ENCODE measurements around the gene GLT8D1. TPM values are rescaled to one million over a fixed set of nuclear protein-coding genes. Genes with fewer than 3 reads are reported as not detected.

Gene GLT8D1
- total and polyA plus RNA-seq, 9 of the 15 experiments (the other 6 are each of a cell fraction or from before 2014, with no cell fraction given), result 14.1 to 65.9 (median 33.7) TPM

- TF ChIP-seq SMAD3 (CRISPR knock-in tag; conservative IDR thresholded peaks at IDR 0.05) (no peak; the same call in 1 of the 2 replicates), FOXA3 (CRISPR knock-in tag; conservative IDR thresholded peaks at IDR 0.05 in 1 of 2, IDR thresholded peaks at IDR 0.05 in 1 of 2) (no peak), CREB3L1 (IDR thresholded peaks at IDR 0.05; ENCODE audit: borderline replicate concordance, low read depth) (peak; percentile 91; the same call in 1 of the 2 replicates), SREBF1 (IDR thresholded peaks at IDR 0.05; ENCODE audit: borderline replicate concordance, low read depth, low read length) (no peak), PHB2 (IDR thresholded peaks at IDR 0.05; ENCODE audit: low read depth) (no peak), PBX2 (CRISPR knock-in tag; IDR thresholded peaks at IDR 0.05; ENCODE audit: low read depth) (no peak), PBX2 (tag; conservative IDR thresholded peaks at IDR 0.05; ENCODE audit: low read depth) (no peak), CBX8 (IDR thresholded peaks at IDR 0.05; ENCODE audit: borderline replicate concordance, extremely low read depth, low read depth, low read length, poor library complexity, severe bottlenecking) (no peak), ZNF124 (CRISPR knock-in tag; IDR thresholded peaks at IDR 0.05) (no peak), ADNP (tag; IDR thresholded peaks at IDR 0.05) (no peak), MAFF (IDR thresholded peaks at IDR 0.05; ENCODE audit: low read length) (no peak), SRSF7 (optimal IDR thresholded peaks at IDR 0.05; ENCODE audit: low read depth, low read length) (no peak), ZNF280A (IDR thresholded peaks at IDR 0.05; ENCODE audit: low read depth, partially characterized antibody) (no peak), ZNF398 (CRISPR knock-in tag; IDR thresholded peaks at IDR 0.05) (no peak), SMARCC2 (IDR thresholded peaks at IDR 0.05; ENCODE audit: low read depth) (no peak), HNRNPLL (IDR thresholded peaks at IDR 0.05; ENCODE audit: low read depth, low read length, poor library complexity, severe bottlenecking) (peak; percentile 98), BMI1 (IDR thresholded peaks at IDR 0.05; ENCODE audit: low read length) (no peak), DDX20 (tag; IDR thresholded peaks at IDR 0.05; ENCODE audit: low read depth) (no peak), RBFOX2 (IDR thresholded peaks at IDR 0.05; ENCODE audit: low read depth, low read length) (peak; percentile 99)
These were observed 19.6 kb downstream of the GLT8D1 start, which contains the start of the genes GNL3 and PBRM1 (continued) for GRCh38 chr3:52685709-52686691.
